Activated CD4-positive, alpha-beta T cell treated with anti-CD3 and anti-CD28 coated beads, Interleukin-2, amount 50 U/mL, for 4 hours (primary cell): Measurements from ENCODE around the gene ELL.

Experiments
- DNase-seq, 2 experiments: peaks; one replicate each; pipeline ENCODE4 v3.0.0-alpha.2; 2020

The ELL gene

GRCh38 chr19:18442941-18443340, 78.9 kb downstream of the ELL start:
- DNase-seq, result no peak

- no peak for DNase-seq
Observed at GRCh38 chr19:18441804-18442788, 79.8 kb downstream of the ELL start.

- no peak for DNase-seq
Observed at GRCh38 chr19:18440936-18441803, 80.7 kb downstream of the ELL start.

- no peak for DNase-seq
Observed at GRCh38 chr19:18440415-18440877, 81.4 kb downstream of the ELL start.

DNA sequence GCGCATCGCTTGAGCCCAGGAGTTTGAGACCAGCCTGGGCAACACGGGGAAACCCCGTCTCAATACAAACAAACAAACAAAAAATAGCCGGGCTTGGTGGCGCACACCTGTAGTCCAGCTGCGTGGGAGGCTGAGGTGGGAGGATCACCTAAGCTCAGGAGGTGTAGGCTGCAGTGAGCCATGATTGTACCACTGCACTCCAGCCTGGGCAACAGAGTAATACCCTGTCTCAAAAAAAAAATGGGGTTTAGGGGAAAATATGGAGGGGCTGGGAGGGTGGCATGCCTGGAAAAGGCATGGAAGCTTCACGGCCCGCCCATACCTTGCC, 82.0 kb downstream of the ELL start:
- no peak for DNase-seq

DNA sequence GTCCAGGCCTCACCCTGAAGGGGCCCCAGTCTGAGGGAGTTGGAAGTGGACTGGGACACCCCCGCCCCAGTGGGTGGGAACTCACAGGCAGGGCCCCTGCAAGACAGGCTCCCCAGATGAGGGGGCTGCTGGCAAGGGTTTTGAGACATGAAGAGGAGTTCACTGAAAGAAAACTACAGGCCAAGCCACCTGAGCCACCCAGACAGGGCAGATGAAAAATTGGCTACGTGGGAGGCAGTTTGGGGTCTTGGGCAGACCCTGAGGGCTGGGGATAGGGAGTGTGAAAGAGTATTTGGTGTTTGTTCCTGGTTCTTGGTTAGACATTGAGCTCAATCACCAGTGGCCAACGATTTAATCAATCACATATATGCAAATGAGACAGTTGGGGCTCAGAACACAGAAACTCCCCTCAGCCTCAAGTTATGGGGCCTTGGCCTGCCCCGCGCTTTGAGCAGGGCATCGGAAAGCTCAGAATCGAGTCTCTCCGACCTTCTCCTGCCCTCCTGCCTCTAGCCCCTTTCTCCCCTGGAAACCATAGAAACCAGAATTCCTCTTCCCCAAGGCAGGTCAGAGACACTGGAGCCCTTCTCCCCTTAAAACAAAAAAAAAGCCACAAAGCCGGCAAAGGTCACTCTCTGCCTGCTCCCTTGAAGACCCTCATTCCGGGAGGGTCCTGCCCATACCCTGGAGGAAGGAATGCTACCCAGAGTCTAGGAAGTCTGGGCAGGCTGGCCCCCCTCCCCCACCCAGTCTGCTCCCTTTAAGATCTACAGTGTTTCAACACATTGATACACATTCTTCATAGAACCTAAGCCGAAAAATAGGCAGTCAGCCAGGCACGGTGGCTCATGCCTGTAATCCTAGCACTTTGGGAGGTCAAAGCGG, 82.6 kb downstream of the ELL start:
- no peak for DNase-seq

DNA sequence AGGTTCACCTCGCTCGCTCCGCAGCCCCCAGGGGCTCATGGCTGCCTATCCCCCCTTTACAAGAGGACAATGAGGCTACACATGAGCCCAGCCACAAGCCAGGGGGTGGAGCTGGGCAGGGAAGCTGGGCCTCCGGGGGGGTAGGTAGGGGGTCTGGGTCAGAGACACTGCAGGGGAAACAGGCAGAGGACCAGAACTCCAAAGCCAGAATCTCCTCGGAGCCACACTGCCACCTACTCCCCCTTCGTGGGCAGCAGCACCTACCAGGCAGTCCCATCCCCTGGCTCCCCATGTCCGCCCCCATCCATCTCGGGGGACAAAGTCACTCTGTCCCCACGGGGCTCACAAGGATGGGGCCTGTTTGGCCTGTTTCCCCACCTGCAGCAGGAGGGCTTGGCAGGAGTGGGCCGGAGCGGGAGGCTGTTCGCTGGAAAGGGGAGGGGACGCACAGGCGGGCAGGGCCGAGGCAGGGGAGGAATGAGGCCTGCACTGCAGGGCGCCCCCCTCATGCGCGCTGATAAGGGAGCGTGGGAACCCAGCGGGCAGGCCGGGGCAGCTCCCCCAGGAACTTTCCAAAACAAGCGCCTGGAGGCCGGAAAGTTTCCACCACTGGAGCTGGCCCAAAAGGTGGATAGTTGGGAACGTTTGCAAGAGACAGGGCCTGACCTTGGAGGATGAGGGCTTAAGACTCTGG, 83.4 kb downstream of the ELL start:
- DNase-seq, result no peak

- DNase-seq, result peak; percentile 57 to 63
Observed at GRCh38 chr19:18437491-18438330, 84.2 kb downstream of the ELL start, which contains the start of gene ISYNA1. ISYNA1 (minus strand) TSS chr19:18438133; CDS start chr19:18437979, 154 bp downstream.

DNA sequence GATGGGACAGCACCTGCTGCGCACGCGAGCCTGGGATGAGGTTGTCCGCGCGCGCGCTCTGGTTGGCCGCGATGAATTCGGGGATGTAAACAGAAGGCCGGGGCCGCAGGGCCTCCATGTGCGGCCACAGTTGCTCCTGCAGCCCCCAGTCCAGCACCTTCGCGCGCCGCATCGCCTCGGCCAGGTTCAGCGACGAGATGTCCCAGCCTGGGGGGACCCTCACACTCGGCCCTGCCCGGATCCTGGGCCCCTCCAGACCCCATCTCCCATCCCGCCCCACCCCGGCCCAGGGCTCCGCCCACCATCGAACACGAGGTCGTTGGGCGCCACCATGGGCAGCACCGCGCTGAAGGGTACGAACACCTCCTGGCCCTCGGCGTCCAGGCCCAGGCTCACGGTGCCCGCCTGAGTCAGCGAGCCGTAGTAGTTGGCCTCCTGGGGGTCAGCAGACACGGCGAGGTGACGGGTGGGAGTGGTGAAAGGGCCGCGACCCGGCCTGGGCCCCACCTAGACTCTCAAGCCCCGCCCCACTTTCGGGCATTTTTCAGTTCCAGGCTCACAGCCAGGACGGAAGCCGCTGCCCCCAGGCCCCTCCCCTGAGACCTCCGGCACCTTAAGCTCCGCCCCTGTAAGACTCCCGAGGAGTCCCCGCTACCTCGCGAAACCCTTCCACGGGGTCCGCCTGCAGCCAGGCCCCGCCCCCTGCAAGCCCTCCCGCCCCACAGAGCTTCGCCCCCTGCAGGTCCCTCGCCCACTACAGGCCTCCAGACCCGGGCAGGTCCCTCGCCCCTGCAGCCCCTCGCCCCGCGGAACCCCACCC, 85.0 kb downstream of the ELL start:
- peak; percentile 55 to 65 for DNase-seq

DNA sequence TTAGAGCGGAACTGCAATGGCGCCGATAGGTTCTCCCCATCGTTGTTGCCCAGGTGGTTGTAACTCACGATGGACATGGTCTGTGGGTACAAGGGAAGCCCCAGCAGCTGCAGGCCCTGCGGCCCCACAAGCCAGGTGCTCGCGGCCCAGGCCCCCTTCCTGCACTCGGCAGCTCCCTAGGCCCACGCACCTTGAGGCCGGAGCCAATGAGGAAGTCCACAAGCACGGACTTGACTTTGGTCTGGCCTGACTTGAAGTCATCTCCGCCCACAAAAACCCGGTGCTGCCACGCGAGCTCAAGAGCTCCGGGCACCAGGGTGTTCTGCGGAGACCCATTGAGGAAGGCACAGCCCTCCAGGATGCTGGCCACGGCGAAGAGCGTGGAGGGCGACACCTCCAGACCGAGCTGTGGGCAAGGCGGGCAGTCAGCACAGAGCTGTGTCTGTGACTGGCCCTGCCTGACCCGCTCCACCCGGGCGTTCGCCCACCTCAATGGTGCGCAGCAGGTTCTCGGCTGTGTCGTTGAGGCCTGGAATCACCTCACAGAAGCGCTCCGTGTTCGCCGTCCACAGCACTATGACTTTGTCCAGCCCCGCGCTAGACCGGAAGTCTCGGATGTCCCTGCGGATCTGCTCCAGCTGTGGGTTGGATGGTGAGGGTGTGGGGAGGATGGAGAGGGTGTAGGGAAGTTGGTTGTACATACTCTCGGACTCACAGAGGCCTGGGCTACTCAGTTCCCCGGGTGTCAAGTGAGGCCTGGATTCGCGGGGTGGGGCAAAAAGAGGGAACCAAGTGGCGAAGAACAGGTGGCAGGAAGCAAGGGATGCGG, 85.8 kb downstream of the ELL start:
- DNase-seq, result no peak

DNA sequence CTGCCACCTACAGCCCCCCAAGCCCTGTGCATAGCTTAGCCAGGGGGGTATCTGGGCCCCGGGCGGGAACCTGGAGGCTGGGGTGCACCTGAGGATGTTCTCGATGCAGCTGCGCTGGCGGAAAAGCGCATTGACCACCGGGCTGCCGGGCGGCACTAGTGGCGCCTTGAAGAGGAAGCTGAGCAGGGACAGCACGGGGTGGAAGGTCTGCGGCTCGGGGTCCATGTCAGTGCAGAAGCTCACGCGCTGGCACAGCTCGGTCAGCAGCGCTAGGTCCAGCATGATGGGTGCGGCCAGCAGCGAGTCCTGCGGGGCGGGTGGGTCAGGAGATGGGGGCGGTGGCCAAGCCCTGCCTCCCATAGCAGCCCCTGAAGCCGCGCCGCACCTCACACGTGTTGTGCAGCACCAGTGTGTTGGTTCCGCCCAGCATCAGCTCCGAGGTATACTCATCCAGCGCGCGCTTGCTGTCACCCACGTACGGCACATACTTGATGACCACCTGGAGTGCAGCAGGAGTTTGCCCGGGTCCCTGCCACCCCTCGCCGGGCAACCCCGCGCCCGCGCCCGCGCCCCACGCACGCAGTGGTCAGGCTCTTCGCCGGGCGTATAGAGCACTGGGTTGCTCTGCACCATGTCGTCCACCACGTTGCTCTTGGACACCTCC, 86.6 kb downstream of the ELL start:
- DNase-seq, result no peak

DNA sequence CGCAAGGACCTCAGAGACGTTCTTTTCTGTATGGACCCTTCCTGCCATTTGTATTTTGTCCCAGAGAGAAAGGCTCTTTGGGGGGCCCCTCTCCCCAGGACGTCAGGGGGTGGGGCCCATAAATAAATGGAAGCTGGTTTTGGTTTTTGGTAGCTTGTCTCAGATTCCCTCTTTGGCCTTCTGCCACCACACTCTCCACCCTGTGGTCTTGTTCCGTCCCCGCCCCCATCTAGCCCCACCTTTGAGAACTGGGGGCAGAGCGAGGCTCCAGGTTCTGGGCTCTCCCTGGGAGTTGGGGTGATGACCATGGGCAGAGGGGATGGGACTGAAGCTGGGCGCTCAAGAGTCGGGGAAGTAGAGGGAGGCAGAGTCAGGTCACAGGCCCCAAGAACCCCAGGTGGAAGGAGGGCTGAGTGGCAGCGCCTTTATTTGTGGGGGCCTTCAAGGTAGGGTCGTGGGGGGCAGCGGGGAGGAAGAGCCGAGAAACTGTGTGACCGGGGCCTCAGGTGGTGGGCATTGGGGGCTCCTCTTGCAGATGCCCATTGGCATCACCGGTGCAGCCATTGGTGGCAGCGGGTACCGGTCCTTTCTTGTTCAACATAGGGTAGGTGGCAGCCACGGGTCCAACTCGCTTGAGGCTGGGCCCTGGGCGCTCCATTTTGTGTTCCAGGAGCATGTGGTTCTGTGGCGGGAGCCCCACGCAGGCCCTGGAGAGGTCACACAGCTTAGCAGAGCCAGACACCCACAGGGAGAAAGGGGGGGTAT, 87.3 kb downstream of the ELL start:
- no peak for DNase-seq

DNA sequence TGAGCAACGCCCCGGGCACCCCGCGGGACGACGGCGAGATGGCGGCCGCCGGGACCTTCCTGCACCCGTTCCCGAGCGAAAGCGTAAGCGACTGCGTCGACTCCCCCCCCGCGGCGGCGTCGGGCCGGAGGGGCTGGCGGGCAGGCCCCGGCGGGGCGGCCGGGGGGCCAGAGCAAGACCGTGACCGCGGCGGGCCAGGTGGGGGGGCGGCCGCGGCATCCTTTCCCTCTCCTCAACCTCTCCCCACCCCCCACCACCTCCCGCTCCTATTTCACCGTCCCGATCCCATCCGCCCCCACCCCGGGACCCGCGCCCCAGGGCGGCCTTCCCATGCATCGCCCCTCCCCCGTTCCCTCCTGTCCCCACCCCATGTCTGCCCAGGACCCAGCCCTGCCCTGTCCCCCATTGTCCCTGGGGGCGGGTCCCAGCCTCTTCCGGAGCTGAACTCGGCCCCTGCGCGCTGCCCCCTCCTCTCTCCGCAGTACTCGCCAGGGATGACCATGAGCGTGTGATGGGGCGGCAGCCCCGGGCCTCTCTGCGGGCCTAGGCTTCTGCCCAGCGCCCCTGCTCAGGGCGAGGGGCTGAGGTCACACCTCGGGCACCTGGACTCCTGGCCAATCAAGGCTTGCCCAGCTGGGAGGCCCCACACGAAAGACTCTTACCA, 88.0 kb downstream of the ELL start:
- no peak for DNase-seq

- peak; percentile 48 to 57 for DNase-seq
Observed at GRCh38 chr19:18433015-18433691, 88.7 kb downstream of the ELL start.

- no peak for DNase-seq
Observed at GRCh38 chr19:18432275-18433014, 89.4 kb downstream of the ELL start.
